ENCODE results near the gene YTHDC1. TPM values are rescaled to one million over a fixed set of nuclear protein-coding genes. Genes with fewer than 3 reads are reported as not detected.
A peak's percentile ranks its signal among the peaks of the same experiment; 100 is the strongest.

The YTHDC1 gene
- total and polyA plus RNA-seq, 2 of the 8 experiments (the other 6 are each of a cell fraction or from before 2014, with no cell fraction given): 25.7 to 89.5 TPM

DNA sequence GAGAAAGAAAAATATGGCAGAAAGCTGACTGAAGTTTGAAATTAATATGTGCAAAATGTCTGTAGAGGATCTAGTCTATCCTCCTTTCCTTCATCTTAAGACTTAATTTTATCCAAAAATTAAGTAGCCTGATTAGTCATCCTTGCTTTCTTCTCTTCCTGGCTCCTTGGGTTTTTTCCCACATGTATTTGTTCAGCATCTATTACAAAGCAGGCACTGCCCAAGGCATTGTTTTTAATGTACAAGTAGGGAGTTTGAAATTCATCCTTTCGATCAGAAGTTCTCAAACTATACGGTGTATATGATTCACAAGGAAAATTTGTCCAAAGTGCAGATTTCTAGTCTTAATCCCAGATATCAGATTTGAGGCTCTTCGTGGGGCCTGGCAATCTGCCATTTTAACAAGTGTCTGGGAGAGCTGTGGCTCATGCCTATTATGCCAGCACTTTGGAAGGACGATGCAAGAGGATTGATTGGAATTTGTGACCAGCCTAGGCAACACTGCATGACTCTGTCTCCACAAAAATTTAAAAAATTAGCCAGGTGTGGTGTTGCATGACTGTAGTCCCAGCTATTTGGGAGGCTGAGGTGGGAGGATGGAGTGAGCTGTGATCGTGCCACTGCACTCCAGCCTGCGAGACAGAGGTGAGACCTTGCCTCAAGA, 19.4 kb upstream of the YTHDC1 start:
- H3K4ac ChIP-seq (replicated peaks; ENCODE audit: insufficient read length, low read depth, low read length): no peak overlapping the region
- no peaks in the 10 kb centered on the region for H3K79me1 ChIP-seq (ENCODE audit: low read depth, low read length)
- H4K20me1 ChIP-seq (replicated peaks in 1 of 2; ENCODE audit: control insufficient read depth in 1 of 2, insufficient read depth in 2 of 2, low read length in 2 of 2): no peaks in the 10 kb centered on the region
- 91% methylated on average over 6 of the region's 6 CpGs; no CpG with 5 or more reads in 1 of the 2 experiments for WGBS, 2 experiments (ENCODE audit: extremely low coverage in 1 of 2, insufficient coverage in 1 of 2, insufficient read length in 1 of 2, insufficient replicate concordance in 2 of 2, low coverage in 1 of 2, low lambda C conversion rate in 2 of 2, missing lambda C conversion rate in 1 of 2)
- FAIRE-seq (no peak), DNase-seq (ENCODE audit: low read depth in 1 of 2, low spot score in 2 of 2) (no peak)
- H2AFZ ChIP-seq (ENCODE audit: low read length): no peak overlapping the region
- H3K36me3 ChIP-seq (ENCODE audit: control insufficient read depth in 2 of 4, insufficient read depth in 4 of 4, low read length in 3 of 4): no peaks in the 10 kb centered on the region
- no peak overlapping the region for H4K5ac ChIP-seq (ENCODE audit: insufficient read length, low read depth, low read length)
- no peak overlapping the region for H3K23ac ChIP-seq (ENCODE audit: insufficient read length)
- ChIA-PET CTCF (ENCODE audit: partially characterized antibody) (interaction anchor here (0.7 to 2.0 kb wide), 3 partner anchors 14 to 31 kb away, joined by 3 to 4 read pairs (median 4); partner anchors contain the start of gene YTHDC1), POLR2A (ENCODE audit: partially characterized antibody) (no interaction called here)
- H3K9me3 ChIP-seq (ENCODE audit: insufficient read depth in 2 of 2, low read depth in 1 of 2, low read length in 1 of 2): peaks cover 8 to 16% of the 10 kb centered on the region in 2 experiments
- no peak overlapping the region for H2BK15ac ChIP-seq (ENCODE audit: low read length)
- H3K4me3 ChIP-seq (ENCODE audit: extremely low read depth in 1 of 4, insufficient read depth in 2 of 4, low read depth in 3 of 4, low read length in 4 of 4): no peak overlapping the region
- H4K8ac ChIP-seq (ENCODE audit: extremely low read depth, insufficient read depth, low read length): no peak overlapping the region
- H2BK120ac ChIP-seq (replicated peaks; ENCODE audit: low read depth, low read length): no peak overlapping the region
- no peaks in the 10 kb centered on the region for H3K23me2 ChIP-seq (ENCODE audit: low read depth, low read length)
- H2AK5ac ChIP-seq (ENCODE audit: low read depth, low read length): no peak overlapping the region
- no peak overlapping the region for H3K27ac ChIP-seq (ENCODE audit: low read depth, low read length)
- H3K14ac ChIP-seq (ENCODE audit: insufficient read length): no peak overlapping the region
- no peak overlapping the region for H2BK5ac ChIP-seq (ENCODE audit: low read depth, low read length)
- no peak overlapping the region for H4K91ac ChIP-seq (replicated peaks; ENCODE audit: insufficient read length, low read length)
- no peak overlapping the region; the same call in 1 of the 2 replicates for H2BK12ac ChIP-seq (ENCODE audit: low read depth, low read length)
- no peak overlapping the region for H3K9ac ChIP-seq (replicated peaks in 1 of 4; ENCODE audit: extremely low read depth in 1 of 4, low read depth in 3 of 4, low read length in 3 of 4)
- H3K79me2 ChIP-seq (ENCODE audit: control insufficient read depth in 1 of 2, insufficient read depth in 2 of 2, low read length in 2 of 2): no peaks in the 10 kb centered on the region
- peaks cover 6 to 21% (median 8%) of the 10 kb centered on the region in 4 experiments; a peak in 6 of 7 replicates for H3K27me3 ChIP-seq (replicated peaks in 1 of 4; ENCODE audit: control insufficient read depth in 3 of 4, extremely low read depth in 1 of 4, insufficient read depth in 3 of 4, low read length in 3 of 4)
- no peak overlapping the region for H3K56ac ChIP-seq (replicated peaks; ENCODE audit: insufficient read length, low read depth, low read length)
- H3K18ac ChIP-seq (ENCODE audit: extremely low read depth, low read length): no peak overlapping the region
- H3K4me2 ChIP-seq (ENCODE audit: insufficient read depth in 1 of 2, low read depth in 2 of 2, low read length in 2 of 2): no peak overlapping the region
- H3K4me1 ChIP-seq (replicated peaks in 1 of 4; ENCODE audit: control insufficient read depth in 3 of 4, insufficient read depth in 4 of 4, low read length in 3 of 4): peaks cover 0 to 8% (median 4%) of the 10 kb centered on the region in 4 experiments; a peak in 4 of 7 replicates
- H2BK20ac ChIP-seq (ENCODE audit: low read length): 0 out of 2 replicates have a peak overlapping the region, but pooled peaks have one; percentile 25
- TF ChIP-seq NANOG (IDR thresholded peaks at IDR 0.05; ENCODE audit: insufficient read depth, low read depth, low read length, poor library complexity, severe bottlenecking) (no peak), BCL11A (IDR thresholded peaks at IDR 0.05; ENCODE audit: low read depth in 2 of 2, low read length in 2 of 2) (no peak), RBBP5 (IDR thresholded peaks at IDR 0.05; ENCODE audit: borderline replicate concordance, low read depth, low read length) (no peak), SUZ12 (IDR thresholded peaks at IDR 0.05; ENCODE audit: low read length) (no peak), SP1 (IDR thresholded peaks at IDR 0.05; ENCODE audit: low read depth, low read length) (no peak), JUND (IDR thresholded peaks at IDR 0.05; ENCODE audit: low read length) (no peak), HDAC6 (IDR thresholded peaks at IDR 0.05; ENCODE audit: low read depth, low read length) (no peak), TBP (IDR thresholded peaks at IDR 0.05; ENCODE audit: low read depth, low read length) (no peak), NRF1 (IDR thresholded peaks at IDR 0.05; ENCODE audit: low read depth, low read length) (no peak), TAF1 (IDR thresholded peaks at IDR 0.05; ENCODE audit: low read depth, low read length) (no peak)
- TF ChIP-seq, protein P1, sequence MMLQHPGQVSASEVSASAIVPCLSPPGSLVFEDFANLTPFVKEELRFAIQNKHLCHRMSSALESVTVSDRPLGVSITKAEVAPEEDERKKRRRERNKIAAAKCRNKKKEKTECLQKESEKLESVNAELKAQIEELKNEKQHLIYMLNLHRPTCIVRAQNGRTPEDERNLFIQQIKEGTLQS (IDR thresholded peaks at IDR 0.05; ENCODE audit: insufficient read depth, low read depth, low read length): no peak

Measured in H1 (cell line).